Mammary epithelial cell (primary cell): Measurements from ENCODE around the gene HPCAL1.

Experiments
- EZH2 ChIP-seq: IDR thresholded peaks from 2 replicates; pipeline ENCODE4 v1.6.1; 2012; ENCODE audit warnings: low read length, inconsistent platforms, borderline replicate concordance
- TF ChIP-seq, protein P1 (sequence below), 2 donors: IDR thresholded peaks in 1 of 2; conservative IDR thresholded peaks in 1 of 2; 2 replicates each; pipeline ENCODE4 v1.5.1; 2011 to 2012; ENCODE audit warnings: inconsistent platforms in 2 of 2, low read length in 2 of 2, mild to moderate bottlenecking in 2 of 2, control low read depth in 1 of 2, low read depth in 1 of 2; ENCODE audit not compliant: insufficient read depth in 1 of 2; ENCODE audit errors: extremely low read depth in 1 of 2

DNA sequence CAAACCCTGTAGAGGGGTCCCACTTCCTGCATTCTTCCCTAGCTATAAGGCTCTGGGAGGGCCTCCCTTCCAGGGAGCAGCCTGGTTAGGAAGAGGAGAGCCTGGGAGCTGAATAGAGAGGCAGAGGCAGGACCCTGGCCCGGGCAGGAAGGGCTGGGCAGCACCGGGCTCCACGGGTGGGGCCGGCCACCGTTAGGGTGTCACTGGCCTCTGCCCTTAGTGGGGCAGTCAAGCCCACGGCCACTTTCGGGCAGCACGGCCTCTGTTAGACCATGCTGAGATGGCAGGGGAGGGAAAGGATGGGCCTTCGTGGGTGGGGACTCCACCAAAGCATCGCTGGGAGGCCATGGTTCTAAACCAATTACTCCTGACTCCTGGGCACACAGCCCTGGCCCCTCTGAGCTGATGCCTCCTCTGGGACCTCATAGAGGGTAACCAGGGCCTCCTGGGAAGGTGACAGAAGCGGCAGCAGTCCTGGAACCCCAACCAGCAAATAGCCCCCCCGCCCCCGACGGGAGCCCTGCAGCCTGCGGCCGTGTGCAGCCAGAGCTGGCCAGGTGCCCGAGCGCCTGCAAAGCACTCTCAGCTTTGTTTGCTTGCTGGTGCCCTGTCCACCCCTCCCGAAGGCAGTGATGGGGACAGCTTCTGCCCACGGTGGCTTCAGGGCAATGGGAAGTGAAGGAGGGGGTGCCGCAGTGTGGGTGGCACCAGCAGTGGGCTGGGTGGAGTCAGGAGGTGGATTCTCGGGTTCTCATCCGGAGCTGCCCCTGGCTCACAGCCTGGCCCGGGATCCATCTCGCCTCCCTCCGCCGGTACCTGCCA is 16.3 kb upstream of the HPCAL1 start:
- TF ChIP-seq, protein P1, sequence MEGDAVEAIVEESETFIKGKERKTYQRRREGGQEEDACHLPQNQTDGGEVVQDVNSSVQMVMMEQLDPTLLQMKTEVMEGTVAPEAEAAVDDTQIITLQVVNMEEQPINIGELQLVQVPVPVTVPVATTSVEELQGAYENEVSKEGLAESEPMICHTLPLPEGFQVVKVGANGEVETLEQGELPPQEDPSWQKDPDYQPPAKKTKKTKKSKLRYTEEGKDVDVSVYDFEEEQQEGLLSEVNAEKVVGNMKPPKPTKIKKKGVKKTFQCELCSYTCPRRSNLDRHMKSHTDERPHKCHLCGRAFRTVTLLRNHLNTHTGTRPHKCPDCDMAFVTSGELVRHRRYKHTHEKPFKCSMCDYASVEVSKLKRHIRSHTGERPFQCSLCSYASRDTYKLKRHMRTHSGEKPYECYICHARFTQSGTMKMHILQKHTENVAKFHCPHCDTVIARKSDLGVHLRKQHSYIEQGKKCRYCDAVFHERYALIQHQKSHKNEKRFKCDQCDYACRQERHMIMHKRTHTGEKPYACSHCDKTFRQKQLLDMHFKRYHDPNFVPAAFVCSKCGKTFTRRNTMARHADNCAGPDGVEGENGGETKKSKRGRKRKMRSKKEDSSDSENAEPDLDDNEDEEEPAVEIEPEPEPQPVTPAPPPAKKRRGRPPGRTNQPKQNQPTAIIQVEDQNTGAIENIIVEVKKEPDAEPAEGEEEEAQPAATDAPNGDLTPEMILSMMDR (conservative IDR thresholded peaks at IDR 0.05 in 1 of 2, IDR thresholded peaks at IDR 0.05 in 1 of 2; ENCODE audit: extremely low read depth in 1 of 2, insufficient read depth in 1 of 2, low read depth in 1 of 2, low read length in 2 of 2), result no peak
- TF ChIP-seq EZH2, result no peak
